HEK293 (cell line): Measurements from ENCODE around the gene PARD3.

Source experiments
- CTCF ChIA-PET: fragments of 350-600 bp; formaldehyde crosslinking; extraction: SDS; loops from one replicate; lab custom pipeline; 2021; ENCODE audit warnings: antibody characterized with exemption; lab: Yijun Ruan, JAX
- POLR2A ChIA-PET: fragments of 300-600 bp; formaldehyde crosslinking; extraction: SDS; loops from one replicate; lab custom pipeline; 2020; ENCODE audit warnings: antibody characterized with exemption, inconsistent platforms; lab: Yijun Ruan, JAX
- H3K27ac ChIP-seq: fragments of 200-500 bp; sonication (Bioruptor generic); 2 replicates; pipeline ENCODE4 v1.5.1; 2014; ENCODE audit warnings: low read depth, low read length, control low read depth, inconsistent platforms; ENCODE audit errors: extremely low read depth
- H3K36me3 ChIP-seq, 2 experiments: fragments of 200-500 bp in 1 of 2; sonication (Bioruptor generic) in 1 of 2; 1 replicate in 1 of 2; 2 replicates in 1 of 2; pipeline ENCODE4 v1.5.1; 2014 to 2017; ENCODE audit warnings: inconsistent platforms in 2 of 2, low read length in 2 of 2; ENCODE audit not compliant: control insufficient read depth in 2 of 2, insufficient read depth in 1 of 2
- H3K4me1 ChIP-seq: fragments of 200-500 bp; sonication (Bioruptor generic); 2 replicates; pipeline ENCODE4 v1.5.1; 2014; ENCODE audit warnings: mild to moderate bottlenecking, low read length, inconsistent platforms; ENCODE audit not compliant: control insufficient read depth, insufficient read depth
- H3K4me3 ChIP-seq: 2 replicates; pipeline ENCODE4 v1.5.1; 2011; ENCODE audit warnings: low read depth, mild to moderate bottlenecking, control low read depth, low read length, moderate library complexity
- H3K9me3 ChIP-seq: fragments of 200-500 bp; sonication (Bioruptor generic); 2 replicates; pipeline ENCODE4 v1.5.1; 2014; ENCODE audit warnings: low read depth, low read length, inconsistent platforms; ENCODE audit not compliant: control insufficient read depth, insufficient read depth
- GLI2 ChIP-seq: fragments of 450-650 bp; formaldehyde crosslinking; IDR thresholded peaks from 2 replicates; pipeline ENCODE4; 2017; ENCODE audit warnings: missing biosample characterization, missing genetic modification characterization, low read depth, borderline replicate concordance
- GLIS1 ChIP-seq: fragments of 450-650 bp; formaldehyde crosslinking; IDR thresholded peaks from 2 replicates; pipeline ENCODE4 v1.5.1; 2016; ENCODE audit warnings: missing biosample characterization, missing genetic modification characterization
- PRDM4 ChIP-seq: fragments of 450-650 bp; formaldehyde crosslinking; IDR thresholded peaks from 2 replicates; pipeline ENCODE4 v1.5.1; 2017; ENCODE audit warnings: missing biosample characterization, missing genetic modification characterization
- TCF7L2 ChIP-seq: IDR thresholded peaks from 2 replicates; pipeline ENCODE4 v1.6.1; 2011; ENCODE audit warnings: low read depth, mild to moderate bottlenecking, inconsistent platforms, low read length, moderate library complexity, borderline replicate concordance
- ZBTB7A ChIP-seq: fragments of 450-650 bp; formaldehyde crosslinking; IDR thresholded peaks from 2 replicates; pipeline ENCODE4 v1.5.1; 2016; ENCODE audit warnings: low read depth, missing biosample characterization, missing genetic modification characterization
- ZEB2 ChIP-seq: fragments of 450-650 bp; formaldehyde crosslinking; IDR thresholded peaks from 2 replicates; pipeline ENCODE4 v1.5.1; 2016; ENCODE audit warnings: missing biosample characterization, missing genetic modification characterization
- ZFHX2 ChIP-seq: fragments of 450-650 bp; formaldehyde crosslinking; conservative IDR thresholded peaks from 2 replicates; pipeline ENCODE4 v1.5.1; 2016; ENCODE audit warnings: missing biosample characterization, missing genetic modification characterization
- ZFP69B ChIP-seq: fragments of 450-650 bp; formaldehyde crosslinking; IDR thresholded peaks from 2 replicates; pipeline ENCODE4 v1.5.1; 2016; ENCODE audit warnings: missing biosample characterization, missing genetic modification characterization
- ZNF112 ChIP-seq: fragments of 450-650 bp; formaldehyde crosslinking; IDR thresholded peaks from 2 replicates; pipeline ENCODE4 v1.5.0; 2017; ENCODE audit warnings: missing biosample characterization, missing genetic modification characterization
- ZNF138 ChIP-seq: fragments of 450-650 bp; formaldehyde crosslinking; IDR thresholded peaks from 2 replicates; pipeline ENCODE4 v1.5.1; 2016; ENCODE audit warnings: missing biosample characterization, missing genetic modification characterization, borderline replicate concordance
- ZNF140 ChIP-seq: fragments of 450-650 bp; formaldehyde crosslinking; IDR thresholded peaks from 2 replicates; pipeline ENCODE4 v1.5.1; 2016; ENCODE audit warnings: missing biosample characterization, missing genetic modification characterization
- ZNF146 ChIP-seq: fragments of 450-650 bp; formaldehyde crosslinking; IDR thresholded peaks from 2 replicates; pipeline ENCODE4 v1.5.1; 2016; ENCODE audit warnings: missing biosample characterization, missing genetic modification characterization
- ZNF18 ChIP-seq: fragments of 450-650 bp; formaldehyde crosslinking; IDR thresholded peaks from 2 replicates; pipeline ENCODE4 v1.5.1; 2016; ENCODE audit warnings: missing biosample characterization, missing genetic modification characterization
- ZNF202 ChIP-seq: fragments of 450-650 bp; formaldehyde crosslinking; IDR thresholded peaks from 2 replicates; pipeline ENCODE4 v1.5.1; 2016; ENCODE audit warnings: missing biosample characterization, missing genetic modification characterization, borderline replicate concordance
- ZNF214 ChIP-seq: fragments of 450-650 bp; formaldehyde crosslinking; IDR thresholded peaks from 2 replicates; pipeline ENCODE4 v1.5.1; 2017; ENCODE audit warnings: missing biosample characterization, mild to moderate bottlenecking, missing genetic modification characterization, borderline replicate concordance
- ZNF239 ChIP-seq: fragments of 450-650 bp; formaldehyde crosslinking; IDR thresholded peaks from 2 replicates; pipeline ENCODE4 v1.5.1; 2016; ENCODE audit warnings: missing biosample characterization, missing genetic modification characterization
- ZNF24 ChIP-seq: fragments of 450-650 bp; formaldehyde crosslinking; IDR thresholded peaks from 2 replicates; pipeline ENCODE4 v1.5.1; 2016; ENCODE audit warnings: missing biosample characterization, missing genetic modification characterization
- ZNF324 ChIP-seq: fragments of 450-650 bp; formaldehyde crosslinking; IDR thresholded peaks from 2 replicates; pipeline ENCODE4 v1.5.1; 2016; ENCODE audit warnings: missing biosample characterization, missing genetic modification characterization
- ZNF391 ChIP-seq: fragments of 450-650 bp; formaldehyde crosslinking; IDR thresholded peaks from 2 replicates; pipeline ENCODE4 v1.5.1; 2016; ENCODE audit warnings: low read depth, missing biosample characterization, missing genetic modification characterization, borderline replicate concordance
- ZNF670 ChIP-seq: fragments of 450-650 bp; formaldehyde crosslinking; IDR thresholded peaks from 2 replicates; pipeline ENCODE4 v1.5.1; 2016; ENCODE audit warnings: missing biosample characterization, missing genetic modification characterization, low read depth
- ZNF76 ChIP-seq: fragments of 450-650 bp; formaldehyde crosslinking; IDR thresholded peaks from 2 replicates; pipeline ENCODE4; 2016; ENCODE audit warnings: low read depth, missing biosample characterization, missing genetic modification characterization, borderline replicate concordance
- ZNF792 ChIP-seq: fragments of 450-650 bp; formaldehyde crosslinking; IDR thresholded peaks from 2 replicates; pipeline ENCODE4 v1.5.1; 2016; ENCODE audit warnings: missing biosample characterization, missing genetic modification characterization
- ZSCAN16 ChIP-seq: fragments of 450-650 bp; formaldehyde crosslinking; IDR thresholded peaks from 2 replicates; pipeline ENCODE4 v1.5.1; 2016; ENCODE audit warnings: missing biosample characterization, missing genetic modification characterization
- TF ChIP-seq, protein P1 (sequence below): fragments of 450-650 bp; formaldehyde crosslinking; IDR thresholded peaks from 2 replicates; pipeline ENCODE4 v1.5.1; 2016; ENCODE audit warnings: missing biosample characterization, missing genetic modification characterization
- TF ChIP-seq, protein P2 (sequence below): fragments of 450-650 bp; formaldehyde crosslinking; IDR thresholded peaks from 2 replicates; pipeline ENCODE4 v1.5.1; 2016; ENCODE audit warnings: missing biosample characterization, missing genetic modification characterization, borderline replicate concordance

The PARD3 gene

DNA sequence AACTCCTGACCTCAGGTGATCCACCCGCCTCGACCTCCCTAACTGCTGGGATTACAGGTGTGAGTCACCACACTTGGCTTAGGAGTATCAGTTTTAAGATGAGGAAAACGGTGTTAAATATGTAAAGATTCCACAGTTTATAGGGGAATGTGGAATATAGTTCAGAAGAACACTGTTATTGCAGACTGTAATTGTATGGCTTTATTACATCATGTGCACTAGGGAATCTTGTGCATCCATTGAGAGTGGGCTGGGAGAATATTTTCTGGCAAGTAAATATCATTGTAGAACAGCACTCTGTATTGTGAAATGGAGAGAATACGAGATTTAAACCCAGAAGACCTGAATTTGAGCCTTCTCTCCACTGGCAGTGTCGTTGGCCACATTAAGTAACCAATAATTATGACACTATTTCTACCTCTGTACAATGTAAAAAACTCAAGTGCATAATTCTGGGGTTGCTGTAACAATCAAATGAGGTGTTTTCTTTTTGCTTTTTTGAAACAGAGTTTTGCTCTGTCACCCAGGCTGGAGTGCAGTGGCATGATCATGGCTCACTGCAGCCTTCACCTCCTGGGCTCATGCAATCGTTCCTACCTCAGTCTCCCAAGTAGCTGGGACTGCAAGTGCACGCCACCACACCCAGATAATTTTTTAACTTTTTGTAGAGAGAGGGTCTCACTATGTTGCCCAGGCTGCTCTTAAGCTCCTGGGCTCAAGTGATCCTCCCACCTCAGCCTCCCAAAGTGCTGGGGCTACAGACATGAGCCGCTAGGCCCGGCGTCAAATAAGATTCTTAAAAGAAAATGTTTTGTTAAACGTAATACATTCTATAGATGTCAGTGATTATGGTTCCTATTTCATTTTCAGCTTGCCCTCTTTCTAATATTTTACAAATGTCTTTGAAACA is 12.0 kb upstream of the PARD3 start (continued):
- no peak for TF ChIP-seq ZNF140 (tag by site-specific recombination)
- TF ChIP-seq ZBTB7A = no peak
- no peak for TF ChIP-seq TCF7L2
- TF ChIP-seq ZNF792 = no peak

DNA sequence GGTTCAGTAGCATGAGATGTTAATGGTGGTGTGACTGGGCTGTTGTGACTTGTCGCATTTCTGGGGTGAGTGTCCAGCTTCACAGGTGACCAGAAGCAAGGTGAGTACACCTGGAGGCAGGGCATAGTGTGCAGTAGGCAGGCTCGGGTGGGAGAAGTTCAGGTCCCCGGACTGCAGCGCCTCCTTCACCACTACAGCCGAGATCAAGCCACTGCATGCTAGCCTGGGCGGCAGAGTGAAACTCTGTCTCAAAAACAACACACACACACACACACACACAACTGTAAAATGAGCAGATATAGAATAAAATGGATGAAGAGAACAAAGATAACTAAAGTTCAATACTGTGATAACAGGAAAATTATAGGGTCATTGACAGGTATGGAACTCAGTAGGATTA is 11.1 kb upstream of the PARD3 start:
- Histone ChIP-seq H3K9me3 (no peaks in the 10 kb centered on the region), H3K4me3 (no peak overlapping the region), H3K27ac (no peak overlapping the region), H3K36me3 (no peaks in the 10 kb centered on the region), H3K4me1 (no peaks in the 10 kb centered on the region; the same call in 1 of the 2 replicates)
- POLR2A ChIA-PET = no interaction called here
- CTCF ChIA-PET = interaction anchor here (0.7 kb wide), 1 partner anchor 72 kb away, joined by 3 read pairs; no protein-coding TSS in a partner anchor
- no peak for TF ChIP-seq ZFP69B (tag by site-specific recombination)
- no peak for TF ChIP-seq ZNF138
- TF ChIP-seq, protein P1, sequence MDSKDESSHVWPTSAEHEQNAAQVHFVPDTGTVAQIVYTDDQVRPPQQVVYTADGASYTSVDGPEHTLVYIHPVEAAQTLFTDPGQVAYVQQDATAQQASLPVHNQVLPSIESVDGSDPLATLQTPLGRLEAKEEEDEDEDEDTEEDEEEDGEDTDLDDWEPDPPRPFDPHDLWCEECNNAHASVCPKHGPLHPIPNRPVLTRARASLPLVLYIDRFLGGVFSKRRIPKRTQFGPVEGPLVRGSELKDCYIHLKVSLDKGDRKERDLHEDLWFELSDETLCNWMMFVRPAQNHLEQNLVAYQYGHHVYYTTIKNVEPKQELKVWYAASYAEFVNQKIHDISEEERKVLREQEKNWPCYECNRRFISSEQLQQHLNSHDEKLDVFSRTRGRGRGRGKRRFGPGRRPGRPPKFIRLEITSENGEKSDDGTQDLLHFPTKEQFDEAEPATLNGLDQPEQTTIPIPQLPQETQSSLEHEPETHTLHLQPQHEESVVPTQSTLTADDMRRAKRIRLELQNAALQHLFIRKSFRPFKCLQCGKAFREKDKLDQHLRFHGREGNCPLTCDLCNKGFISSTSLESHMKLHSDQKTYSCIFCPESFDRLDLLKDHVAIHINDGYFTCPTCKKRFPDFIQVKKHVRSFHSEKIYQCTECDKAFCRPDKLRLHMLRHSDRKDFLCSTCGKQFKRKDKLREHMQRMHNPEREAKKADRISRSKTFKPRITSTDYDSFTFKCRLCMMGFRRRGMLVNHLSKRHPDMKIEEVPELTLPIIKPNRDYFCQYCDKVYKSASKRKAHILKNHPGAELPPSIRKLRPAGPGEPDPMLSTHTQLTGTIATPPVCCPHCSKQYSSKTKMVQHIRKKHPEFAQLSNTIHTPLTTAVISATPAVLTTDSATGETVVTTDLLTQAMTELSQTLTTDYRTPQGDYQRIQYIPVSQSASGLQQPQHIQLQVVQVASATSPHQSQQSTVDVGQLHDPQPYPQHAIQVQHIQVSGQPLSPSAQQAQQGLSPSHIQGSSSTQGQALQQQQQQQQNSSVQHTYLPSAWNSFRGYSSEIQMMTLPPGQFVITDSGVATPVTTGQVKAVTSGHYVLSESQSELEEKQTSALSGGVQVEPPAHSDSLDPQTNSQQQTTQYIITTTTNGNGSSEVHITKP (tag by site-specific recombination) = no peak
- no peak for TF ChIP-seq ZFHX2
- no peak for TF ChIP-seq ZNF24 (tag by site-specific recombination)
- TF ChIP-seq ZNF112 = no peak
- no peak for TF ChIP-seq ZNF214 (tag by site-specific recombination)
- no peak for TF ChIP-seq GLI2 (tag by site-specific recombination)
- TF ChIP-seq ZNF324 (tag by site-specific recombination) = no peak
- TF ChIP-seq ZNF670 (tag by site-specific recombination) = no peak
- 0 out of 2 replicates have a peak, but pooled peaks have one; percentile 13 for TF ChIP-seq ZNF239 (tag by site-specific recombination)
- TF ChIP-seq ZNF18 (tag by site-specific recombination) = no peak
- no peak for TF ChIP-seq ZNF202
- TF ChIP-seq ZNF76 (tag by site-specific recombination) = no peak
- no peak for TF ChIP-seq PRDM4 (tag by site-specific recombination)
- TF ChIP-seq, protein P2, sequence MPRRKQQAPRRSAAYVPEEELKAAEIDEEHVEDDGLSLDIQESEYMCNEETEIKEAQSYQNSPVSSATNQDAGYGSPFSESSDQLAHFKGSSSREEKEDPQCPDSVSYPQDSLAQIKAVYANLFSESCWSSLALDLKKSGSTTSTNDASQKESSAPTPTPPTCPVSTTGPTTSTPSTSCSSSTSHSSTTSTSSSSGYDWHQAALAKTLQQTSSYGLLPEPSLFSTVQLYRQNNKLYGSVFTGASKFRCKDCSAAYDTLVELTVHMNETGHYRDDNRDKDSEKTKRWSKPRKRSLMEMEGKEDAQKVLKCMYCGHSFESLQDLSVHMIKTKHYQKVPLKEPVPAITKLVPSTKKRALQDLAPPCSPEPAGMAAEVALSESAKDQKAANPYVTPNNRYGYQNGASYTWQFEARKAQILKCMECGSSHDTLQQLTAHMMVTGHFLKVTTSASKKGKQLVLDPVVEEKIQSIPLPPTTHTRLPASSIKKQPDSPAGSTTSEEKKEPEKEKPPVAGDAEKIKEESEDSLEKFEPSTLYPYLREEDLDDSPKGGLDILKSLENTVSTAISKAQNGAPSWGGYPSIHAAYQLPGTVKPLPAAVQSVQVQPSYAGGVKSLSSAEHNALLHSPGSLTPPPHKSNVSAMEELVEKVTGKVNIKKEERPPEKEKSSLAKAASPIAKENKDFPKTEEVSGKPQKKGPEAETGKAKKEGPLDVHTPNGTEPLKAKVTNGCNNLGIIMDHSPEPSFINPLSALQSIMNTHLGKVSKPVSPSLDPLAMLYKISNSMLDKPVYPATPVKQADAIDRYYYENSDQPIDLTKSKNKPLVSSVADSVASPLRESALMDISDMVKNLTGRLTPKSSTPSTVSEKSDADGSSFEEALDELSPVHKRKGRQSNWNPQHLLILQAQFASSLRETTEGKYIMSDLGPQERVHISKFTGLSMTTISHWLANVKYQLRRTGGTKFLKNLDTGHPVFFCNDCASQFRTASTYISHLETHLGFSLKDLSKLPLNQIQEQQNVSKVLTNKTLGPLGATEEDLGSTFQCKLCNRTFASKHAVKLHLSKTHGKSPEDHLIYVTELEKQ (tag by site-specific recombination) = no peak
- no peak for TF ChIP-seq ZSCAN16
- TF ChIP-seq ZEB2 (tag by site-specific recombination) = no peak; the same call in 1 of the 2 replicates
- TF ChIP-seq ZNF146 (tag by site-specific recombination) = no peak
- TF ChIP-seq ZNF391 (tag by site-specific recombination) = no peak
- no peak for TF ChIP-seq GLIS1 (tag by site-specific recombination)
